Type B pancreatic cell (in vitro differentiated cells): Measurements from ENCODE around the gene IFT27. TPM values are rescaled to one million over a fixed set of nuclear protein-coding genes. Genes with fewer than 3 reads are reported as not detected.

Experiments used
- DNase-seq: peaks from one replicate; pipeline ENCODE4 v3.0.0; 2021; ENCODE audit warnings: mixed read lengths; ENCODE audit not compliant: unreplicated experiment; ENCODE audit errors: extremely low spot score
- H3K27ac Mint-ChIP-seq: 2 replicates; pipeline ENCODE4 v1.8.0; 2021; ENCODE audit warnings: mild to moderate bottlenecking, mixed read lengths
- H3K27me3 Mint-ChIP-seq: 2 replicates; pipeline ENCODE4 v1.8.0; 2021; ENCODE audit warnings: mixed read lengths
- H3K36me3 Mint-ChIP-seq: 2 replicates; pipeline ENCODE4 v1.8.0; 2021; ENCODE audit warnings: mixed read lengths
- H3K4me1 Mint-ChIP-seq: one replicate; pipeline ENCODE4 v1.8.0; 2021; ENCODE audit warnings: mixed read lengths; ENCODE audit not compliant: unreplicated experiment
- H3K4me3 Mint-ChIP-seq: 2 replicates; pipeline ENCODE4 v1.8.0; 2021; ENCODE audit warnings: mild to moderate bottlenecking, mixed read lengths
- H3K9me3 Mint-ChIP-seq: 2 replicates; pipeline ENCODE4 v1.8.0; 2021; ENCODE audit warnings: mixed read lengths
- CTCF ChIP-seq: fragments of 200-600 bp; sonication (generic); conservative IDR thresholded peaks from 2 replicates; pipeline ENCODE4 v1.5.0; 2021; ENCODE audit warnings: antibody characterized with exemption, mild to moderate bottlenecking
- total RNA-seq: library from RNA; stranded (reverse); gene quantifications from 2 replicates; pipeline ENCODE4 v1.2.1, GENCODE V29; 2021; ENCODE audit warnings: low replicate concordance

IFT27 gene
- total RNA-seq, 1 donor from 2014 or later, result 46.6 TPM

- no peak for TF ChIP-seq CTCF
Measured at GRCh38 chr22:36772451-36772850, 3.5 kb downstream of the IFT27 start.

GRCh38 chr22:36771356-36772063 lies 4.4 kb downstream of the IFT27 start:
- Mint-ChIP-seq H3K36me3 (peaks cover 8% of the 10 kb centered on the region), H3K27ac (no peak overlapping the region), H3K9me3 (peaks cover 3% of the 10 kb centered on the region), H3K4me3 (no peak overlapping the region), H3K27me3 (peaks cover 3% of the 10 kb centered on the region), H3K4me1 (peaks cover 29% of the 10 kb centered on the region)
- no peak for TF ChIP-seq CTCF
- no peak for DNase-seq

More at GRCh38 chr22:36772451-36772850, 3.5 kb downstream of the IFT27 start:
- peaks cover 3% of the 10 kb centered on the region for H3K36me3 Mint-ChIP-seq
- H3K4me3 Mint-ChIP-seq, result no peak overlapping the region
- DNase-seq, result no peak
- peaks cover 7% of the 10 kb centered on the region for H3K9me3 Mint-ChIP-seq
- H3K27ac Mint-ChIP-seq, result no peak overlapping the region
- H3K4me1 Mint-ChIP-seq, result peaks cover 33% of the 10 kb centered on the region
- peaks cover 4% of the 10 kb centered on the region for H3K27me3 Mint-ChIP-seq

GRCh38 chr22:36770513-36771231 lies 5.2 kb downstream of the IFT27 start:
- no peak for TF ChIP-seq CTCF
- peaks cover 26% of the 10 kb centered on the region for H3K4me1 Mint-ChIP-seq
- H3K36me3 Mint-ChIP-seq, result peaks cover 6% of the 10 kb centered on the region
- H3K4me3 Mint-ChIP-seq, result no peak overlapping the region
- H3K27me3 Mint-ChIP-seq, result no peaks in the 10 kb centered on the region
- H3K27ac Mint-ChIP-seq, result no peak overlapping the region
- no peak for DNase-seq
- no peaks in the 10 kb centered on the region for H3K9me3 Mint-ChIP-seq

GRCh38 chr22:36769541-36770512 lies 6.1 kb downstream of the IFT27 start:
- H3K27me3 Mint-ChIP-seq, result no peaks in the 10 kb centered on the region
- no peak overlapping the region for H3K4me3 Mint-ChIP-seq

More at GRCh38 chr22:36769541-36770512, 6.1 kb downstream of the IFT27 start:
- peaks cover 20% of the 10 kb centered on the region for H3K4me1 Mint-ChIP-seq
- H3K9me3 Mint-ChIP-seq, result no peaks in the 10 kb centered on the region
- no peak for DNase-seq
- H3K36me3 Mint-ChIP-seq, result peaks cover 6% of the 10 kb centered on the region
- no peak overlapping the region for H3K27ac Mint-ChIP-seq
- TF ChIP-seq CTCF, result no peak
